ENCODE data around the gene ELAPOR1.

ELAPOR1 gene

DNA sequence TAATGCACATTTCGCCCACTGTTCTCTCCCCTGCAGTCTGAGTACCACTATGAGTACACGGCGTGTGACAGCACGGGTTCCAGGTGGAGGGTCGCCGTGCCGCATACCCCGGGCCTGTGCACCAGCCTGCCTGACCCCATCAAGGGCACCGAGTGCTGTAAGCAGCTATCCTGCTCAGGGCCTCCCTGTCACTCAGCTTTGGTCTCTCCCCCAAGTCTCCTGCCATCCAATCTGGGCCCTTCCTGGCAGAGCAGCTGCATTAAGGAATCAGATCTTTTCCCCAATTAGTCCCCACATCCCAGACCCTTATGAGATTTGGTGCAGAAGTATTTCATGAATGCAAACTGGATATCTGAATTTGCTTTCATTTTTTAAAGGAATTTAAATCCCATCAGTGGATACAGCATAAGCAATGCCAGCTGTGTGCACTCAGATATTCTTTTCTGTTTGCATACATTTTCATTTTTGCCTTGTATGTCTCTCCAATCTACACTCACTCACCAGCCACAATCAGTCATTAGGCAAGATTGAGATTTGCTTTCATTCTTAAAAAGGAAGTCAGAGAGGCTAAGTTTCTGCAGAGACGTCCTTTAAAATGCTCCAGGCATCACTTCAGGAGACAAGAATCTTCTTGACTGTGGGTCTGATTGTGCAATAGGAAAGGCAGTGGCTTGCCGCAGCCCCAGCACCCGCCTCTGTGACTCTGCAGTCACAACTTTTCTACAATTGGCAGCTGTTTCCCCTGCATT lies 48.1 kb downstream of the ELAPOR1 start:
- FAIRE-seq (peak; percentile 76), DNase-seq (ENCODE audit: insufficient read length, low spot score) (peak; percentile 29)
- TF ChIP-seq POLR2A (IDR thresholded peaks at IDR 0.05; ENCODE audit: low read depth, low read length) (no peak), SPI1 (IDR thresholded peaks at IDR 0.05; ENCODE audit: low read depth, low read length) (peak; percentile 60), POLR2AphosphoS5 (IDR thresholded peaks at IDR 0.05; ENCODE audit: low read depth, low read length) (no peak), TAF1 (IDR thresholded peaks at IDR 0.05; ENCODE audit: low read depth, low read length) (no peak), PAX5 (IDR thresholded peaks at IDR 0.05; ENCODE audit: insufficient read depth, low read length, severe bottlenecking) (no peak), POU2F2 (IDR thresholded peaks at IDR 0.05; ENCODE audit: low read depth, low read length) (no peak)

DNA sequence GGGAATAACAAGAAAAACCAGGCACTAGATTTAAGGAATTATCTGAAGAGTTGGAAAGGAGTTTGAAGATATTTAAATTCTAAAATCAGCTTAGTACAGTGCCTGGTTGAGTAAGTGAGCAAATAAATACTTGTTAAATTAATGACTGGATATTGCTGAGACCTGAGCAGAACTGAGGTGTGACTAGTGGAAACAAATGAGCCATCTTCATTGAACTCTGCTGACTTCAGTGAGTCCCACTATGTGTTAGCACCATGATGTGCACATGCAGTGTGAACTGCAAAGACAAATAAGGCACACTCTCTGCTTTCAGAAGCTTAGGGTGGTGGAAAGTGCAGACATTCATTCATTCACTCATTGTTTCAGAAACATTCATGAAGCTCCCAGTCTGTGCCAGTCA lies 48.7 kb downstream of the ELAPOR1 start:
- DNase-seq (ENCODE audit: insufficient read length, low spot score) = no peak
- TF ChIP-seq PAX5 (IDR thresholded peaks at IDR 0.05; ENCODE audit: insufficient read depth, low read length, severe bottlenecking) (no peak), SPI1 (IDR thresholded peaks at IDR 0.05; ENCODE audit: low read depth, low read length) (no peak), POLR2AphosphoS5 (IDR thresholded peaks at IDR 0.05; ENCODE audit: low read depth, low read length) (no peak), POU2F2 (IDR thresholded peaks at IDR 0.05; ENCODE audit: low read depth, low read length) (no peak), POLR2A (IDR thresholded peaks at IDR 0.05; ENCODE audit: low read depth, low read length) (no peak), TAF1 (IDR thresholded peaks at IDR 0.05; ENCODE audit: low read depth, low read length) (no peak)
- FAIRE-seq = peak; percentile 5

DNA sequence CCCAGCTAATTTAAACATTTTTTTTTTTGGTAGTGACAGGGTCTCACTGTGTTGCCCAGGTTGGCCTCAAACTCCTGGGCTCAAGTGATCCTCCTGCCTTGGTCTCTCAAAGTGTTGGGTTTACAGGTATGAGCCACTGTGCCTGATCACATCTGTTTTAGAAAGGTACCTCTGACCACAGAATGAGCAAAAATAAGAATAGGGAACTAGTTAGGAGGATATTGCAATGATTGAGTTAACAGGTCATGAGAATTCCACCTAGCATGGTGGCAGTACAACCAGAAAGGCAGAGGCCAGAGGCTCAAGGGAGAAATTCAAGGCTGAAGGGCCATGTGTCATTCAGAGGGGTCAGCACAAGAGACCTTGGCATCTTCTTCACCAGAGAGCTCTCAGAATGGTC lies 49.6 kb downstream of the ELAPOR1 start:
- DNase-seq (ENCODE audit: insufficient read length, low spot score) (no peak), FAIRE-seq (no peak)
- no peak for TF ChIP-seq PAX5 (IDR thresholded peaks at IDR 0.05; ENCODE audit: insufficient read depth, low read length, severe bottlenecking)
- no peak for TF ChIP-seq TAF1 (IDR thresholded peaks at IDR 0.05; ENCODE audit: low read depth, low read length)
- no peak for TF ChIP-seq POLR2A (IDR thresholded peaks at IDR 0.05; ENCODE audit: low read depth, low read length)
- TF ChIP-seq POU2F2 (IDR thresholded peaks at IDR 0.05; ENCODE audit: low read depth, low read length) = no peak
- no peak for TF ChIP-seq SPI1 (IDR thresholded peaks at IDR 0.05; ENCODE audit: low read depth, low read length)
- TF ChIP-seq POLR2AphosphoS5 (IDR thresholded peaks at IDR 0.05; ENCODE audit: low read depth, low read length) = no peak
